Upper lobe of left lung (tissue), 4 donors: ENCODE measurements around the gene RPP14.

Experiments
- CTCF ChIP-seq, 6 experiments: fragments of 450-650 bp in 4 of 6; fragments of 200-600 bp in 2 of 6; sonication (generic) in 2 of 6; IDR thresholded peaks; one replicate each; pipeline ENCODE4 v1.5.1; 2016 to 2019; ENCODE audit warnings: antibody characterized with exemption in 6 of 6
- POLR2AphosphoS5 ChIP-seq, 2 donors: sonication (generic); formaldehyde crosslinking; IDR thresholded peaks; one replicate each; pipeline ENCODE4 v1.5.1; 2017; ENCODE audit warnings: antibody characterized with exemption in 2 of 2

GRCh38 chr3:58260261-58260731 lies 45.7 kb upstream of the RPP14 start:
- no peak for TF ChIP-seq CTCF (IDR thresholded peaks at IDR 0.05)
- TF ChIP-seq POLR2AphosphoS5 (IDR thresholded peaks at IDR 0.05) = no peak
